Lower leg skin (tissue), 4 donors: Measurements from ENCODE around the gene APCDD1. TPM values are rescaled to one million over a fixed set of nuclear protein-coding genes. Genes with fewer than 3 reads are reported as not detected.
A peak's percentile ranks its signal among the peaks of the same experiment; 100 is the strongest.

Source experiments
- DNase-seq, 2 donors: peaks; one replicate each; pipeline ENCODE4 v3.0.0-alpha.2; 2019; ENCODE audit warnings: low spot score in 2 of 2
- H3K4me3 ChIP-seq: fragments of 200-600 bp; sonication (generic); 2 replicates; pipeline ENCODE4 v1.5.1; 2017; ENCODE audit warnings: mild to moderate bottlenecking, low read depth; ENCODE audit not compliant: poor library complexity, severe bottlenecking
- CTCF ChIP-seq, 3 donors: fragments of 450-650 bp; IDR thresholded peaks; one replicate each; pipeline ENCODE4 v1.5.1; 2016; ENCODE audit warnings: antibody characterized with exemption in 3 of 3, mild to moderate bottlenecking in 3 of 3, moderate library complexity in 2 of 3
- POLR2A ChIP-seq, 2 donors: fragments of 450-650 bp; IDR thresholded peaks; one replicate each; pipeline ENCODE4 v1.6.1; 2016 to 2017; ENCODE audit warnings: antibody characterized with exemption in 2 of 2, mild to moderate bottlenecking in 1 of 2, moderate library complexity in 1 of 2
- WGBS, 2 donors: methylation state at CpG; one replicate each; pipeline ENCODE4 v1.1.5; 2018; 5-methylcytosine and 5-hydroxymethylcytosine counted together
- intact Hi-C: fragments of 100-400 bp; cut with DNase I; formaldehyde crosslinking; loops from one replicate; pipeline ENCODE4 v1.15.0; 2023; ENCODE audit warnings: low total_unique reads
- total RNA-seq, 4 donors: library from RNA; depleted of rRNA; stranded (reverse); fragments of >200 nt; gene quantifications; one replicate each; pipeline ENCODE4 v1.1.0, GENCODE V29; 2016

The APCDD1 gene
- total RNA-seq, 4 donors from 2014 or later = 76.6 to 192 (median 180) TPM

GRCh38 chr18:10455726-10456453 lies 1.5 kb downstream of the APCDD1 start:
- peak overlapping the region; percentile 70 for H3K4me3 ChIP-seq
- intact Hi-C loops = no loop called here
- TF ChIP-seq CTCF (IDR thresholded peaks at IDR 0.05) (no peak), POLR2A (IDR thresholded peaks at IDR 0.05) (no peak)
- WGBS, 2 donors = 8% methylated on average over 16 of the region's 16 CpGs
- DNase-seq = peak in 1 of 2 donors; percentile 88

- intact Hi-C loops = no loop called here
- WGBS, 2 donors = 28 to 40% methylated on average over 4 of the region's 4 CpGs
- no peak overlapping the region for H3K4me3 ChIP-seq
- TF ChIP-seq POLR2A (IDR thresholded peaks at IDR 0.05) (no peak), CTCF (IDR thresholded peaks at IDR 0.05) (no peak)
- no peak for DNase-seq
These were observed 2.3 kb downstream of the APCDD1 start for GRCh38 chr18:10456718-10457117.

- no peak for DNase-seq
- no peak overlapping the region for H3K4me3 ChIP-seq
- intact Hi-C loops = no loop called here
- 42 to 52% methylated on average over 2 of the region's 2 CpGs for WGBS, 2 donors
- TF ChIP-seq CTCF (IDR thresholded peaks at IDR 0.05) (no peak), POLR2A (IDR thresholded peaks at IDR 0.05) (no peak)
These were observed 2.7 kb downstream of the APCDD1 start for GRCh38 chr18:10457128-10457527.

- 48 to 58% methylated on average over 2 of the region's 2 CpGs for WGBS, 2 donors
- intact Hi-C loops = no loop called here
- no peak overlapping the region for H3K4me3 ChIP-seq
These were observed 3.3 kb downstream of the APCDD1 start for GRCh38 chr18:10457767-10458166.

GRCh38 chr18:10458691-10459090 lies 4.3 kb downstream of the APCDD1 start:
- H3K4me3 ChIP-seq = no peak overlapping the region
- 59 to 66% methylated on average over 5 of the region's 5 CpGs for WGBS, 2 donors

More at GRCh38 chr18:10457767-10458166, 3.3 kb downstream of the APCDD1 start:
- TF ChIP-seq CTCF (IDR thresholded peaks at IDR 0.05) (no peak), POLR2A (IDR thresholded peaks at IDR 0.05) (no peak)
- DNase-seq = no peak

More at GRCh38 chr18:10458691-10459090, 4.3 kb downstream of the APCDD1 start:
- intact Hi-C loops = no loop called here
- DNase-seq = no peak
- no peak for TF ChIP-seq POLR2A (IDR thresholded peaks at IDR 0.05)
- no peak for TF ChIP-seq CTCF (IDR thresholded peaks at IDR 0.05)
